HG03460 (cell line): ENCODE results near the gene GRB10.

Source experiments
- ATAC-seq: cut with Tn5 transposase; IDR thresholded peaks from one replicate; pipeline ENCODE4 v1.9.1; 2021; ENCODE audit not compliant: unreplicated experiment

Gene GRB10

DNA sequence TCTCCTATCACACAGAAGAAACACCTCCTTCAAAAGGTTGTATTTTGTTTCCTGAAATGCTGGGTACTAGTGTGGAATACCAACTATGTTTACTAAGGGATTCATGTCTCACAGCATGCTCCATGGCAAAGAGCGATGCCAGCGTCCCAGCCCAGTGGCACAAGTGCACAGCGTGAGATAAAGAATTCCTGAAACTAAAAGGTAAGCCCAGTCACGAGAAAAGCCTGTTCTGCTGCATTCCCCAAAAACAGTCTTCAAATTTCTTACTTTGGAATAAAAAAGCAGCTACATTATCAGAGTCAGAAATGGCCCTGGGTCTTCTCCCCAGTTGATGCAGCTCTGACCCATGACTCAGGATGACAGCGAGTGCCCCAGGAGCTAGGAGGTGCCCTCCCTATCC is 164.4 kb downstream of the GRB10 start:
- no peak for ATAC-seq

DNA sequence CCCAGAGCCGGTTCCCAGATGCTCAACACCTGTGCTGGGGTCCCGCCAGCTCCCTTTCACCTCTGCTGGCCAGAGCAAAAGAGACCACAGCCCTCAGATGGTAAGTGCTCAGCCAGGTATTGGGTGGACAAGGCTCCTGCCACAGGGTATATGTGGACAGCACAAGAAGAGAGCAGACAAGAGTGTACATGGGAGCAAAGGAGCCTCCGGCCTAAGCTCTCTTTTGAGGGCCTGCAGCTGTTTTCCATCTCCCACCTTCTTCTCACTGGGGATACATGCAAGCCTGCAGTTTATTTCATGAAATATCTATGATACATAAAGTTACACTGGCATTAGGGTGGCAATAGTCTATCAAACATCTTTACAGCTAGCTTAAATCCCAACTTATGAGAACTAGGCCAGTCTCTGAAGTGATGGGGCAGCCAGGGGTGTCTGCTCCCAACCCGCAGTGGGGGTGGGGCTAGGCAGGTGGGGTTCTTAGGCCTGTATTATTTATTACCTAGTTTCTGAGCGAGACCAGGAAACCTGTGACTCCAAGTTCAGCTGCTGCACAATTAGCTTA is 167.1 kb downstream of the GRB10 start:
- no peak for ATAC-seq

DNA sequence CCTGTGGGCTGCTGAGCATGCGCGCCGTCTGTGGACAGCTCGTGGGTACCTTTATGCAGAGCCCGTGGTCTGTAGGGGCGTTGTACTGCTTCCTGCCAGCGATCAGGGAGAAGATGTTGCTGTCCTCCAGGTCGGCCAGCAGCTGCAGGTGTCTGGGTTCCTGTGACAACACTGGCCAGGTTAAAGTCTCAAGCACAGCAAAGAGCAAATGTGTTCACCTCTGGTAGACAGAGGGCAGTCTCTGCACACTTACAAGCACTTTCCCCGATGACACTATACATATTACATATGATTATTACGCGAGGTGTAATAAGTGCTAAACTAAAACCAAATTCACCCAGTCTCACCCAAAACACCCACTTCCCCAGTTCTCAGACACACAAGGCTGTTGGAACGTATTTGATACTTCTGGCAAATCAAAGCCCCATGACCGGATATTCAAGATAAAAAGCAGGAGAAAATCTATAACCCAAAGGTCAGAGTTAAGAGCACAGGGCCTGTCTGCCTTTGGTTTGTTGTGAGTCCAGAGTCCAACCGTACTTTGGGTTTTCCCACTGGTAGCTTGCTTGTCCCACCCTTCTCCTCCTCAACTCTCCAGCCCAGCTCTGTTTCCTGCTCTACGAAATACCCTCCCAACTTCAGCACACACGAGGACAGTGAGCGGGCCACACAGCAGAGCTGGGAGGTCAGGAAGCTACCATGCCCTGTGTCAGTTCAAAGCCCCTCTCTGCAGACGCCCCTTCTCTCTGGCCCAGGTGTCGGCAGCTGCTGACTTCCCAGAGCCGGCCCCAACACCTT is 167.8 kb downstream of the GRB10 start:
- ATAC-seq, result no peak

DNA sequence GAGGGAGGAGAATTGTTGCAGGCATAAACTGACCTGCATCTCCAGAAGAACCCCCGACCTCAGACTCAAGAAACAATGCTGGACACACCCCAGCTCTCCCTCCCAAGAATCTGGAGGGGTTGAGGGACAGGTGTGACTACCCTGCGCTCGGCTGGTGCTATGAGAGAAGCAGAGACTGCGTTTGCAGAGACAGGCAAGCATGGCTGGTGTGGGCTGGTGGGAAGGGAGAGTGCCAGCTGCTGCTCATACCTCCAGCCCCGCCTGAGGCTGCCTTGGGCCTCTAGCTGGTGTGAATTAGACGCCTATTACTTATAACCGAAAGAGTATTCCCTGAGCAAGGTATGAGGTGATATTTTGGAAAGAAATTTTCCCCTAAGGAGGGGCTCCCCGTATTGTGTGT is 169.2 kb downstream of the GRB10 start:
- ATAC-seq, result no peak

DNA sequence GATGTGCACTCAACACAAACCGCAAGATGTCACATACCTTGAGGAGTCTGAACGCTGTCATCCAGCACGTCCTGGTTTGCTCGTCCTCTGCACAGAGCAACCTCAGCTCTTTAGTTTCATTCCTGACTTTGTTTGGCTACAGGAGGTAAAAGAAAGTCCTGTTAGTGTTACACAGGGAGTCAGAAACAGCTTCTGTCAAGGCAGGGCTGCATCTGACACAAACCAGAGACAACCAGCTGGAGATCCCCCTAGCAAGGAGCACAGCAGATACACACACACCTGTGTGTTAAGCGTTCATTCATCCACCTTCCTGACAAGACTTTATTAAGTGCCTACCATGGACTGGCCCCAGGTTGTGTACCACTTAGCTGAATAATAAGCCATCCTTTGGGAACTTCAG is 170.0 kb downstream of the GRB10 start:
- no peak for ATAC-seq

DNA sequence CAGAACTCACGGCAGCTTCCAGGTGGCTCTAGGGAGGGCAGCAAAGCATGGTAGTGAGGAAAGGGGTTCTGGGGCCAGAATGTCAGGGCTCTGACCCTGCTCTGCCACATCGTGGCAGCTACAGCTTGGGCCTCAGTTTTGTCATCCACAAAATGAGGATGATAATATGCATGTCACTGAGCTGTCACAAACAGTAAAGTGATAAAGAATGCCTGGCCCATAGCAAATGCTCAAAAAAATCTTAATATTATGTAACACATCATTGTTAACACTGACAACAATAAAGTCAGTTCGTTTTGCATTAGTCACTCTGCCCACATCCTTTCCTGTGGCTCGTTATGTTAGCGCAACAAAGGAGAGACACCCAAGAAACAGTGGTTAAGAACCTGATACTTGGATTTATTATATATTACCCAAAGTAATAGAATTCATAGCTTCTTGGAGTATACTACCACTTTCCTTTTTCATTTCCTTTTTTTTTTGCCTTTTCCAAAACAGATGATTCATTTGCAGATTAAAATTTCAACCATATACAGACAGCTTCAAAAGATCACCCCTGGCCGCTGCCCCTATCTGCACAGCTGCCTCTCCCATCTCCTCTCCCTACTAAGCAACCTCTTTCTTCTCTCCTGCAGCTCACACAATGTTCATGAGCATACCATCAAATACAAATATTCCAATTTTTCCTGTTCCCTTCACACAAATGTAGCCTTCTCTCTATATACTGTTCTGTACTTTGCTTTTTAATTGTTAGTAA is 172.0 kb downstream of the GRB10 start:
- ATAC-seq, result no peak

DNA sequence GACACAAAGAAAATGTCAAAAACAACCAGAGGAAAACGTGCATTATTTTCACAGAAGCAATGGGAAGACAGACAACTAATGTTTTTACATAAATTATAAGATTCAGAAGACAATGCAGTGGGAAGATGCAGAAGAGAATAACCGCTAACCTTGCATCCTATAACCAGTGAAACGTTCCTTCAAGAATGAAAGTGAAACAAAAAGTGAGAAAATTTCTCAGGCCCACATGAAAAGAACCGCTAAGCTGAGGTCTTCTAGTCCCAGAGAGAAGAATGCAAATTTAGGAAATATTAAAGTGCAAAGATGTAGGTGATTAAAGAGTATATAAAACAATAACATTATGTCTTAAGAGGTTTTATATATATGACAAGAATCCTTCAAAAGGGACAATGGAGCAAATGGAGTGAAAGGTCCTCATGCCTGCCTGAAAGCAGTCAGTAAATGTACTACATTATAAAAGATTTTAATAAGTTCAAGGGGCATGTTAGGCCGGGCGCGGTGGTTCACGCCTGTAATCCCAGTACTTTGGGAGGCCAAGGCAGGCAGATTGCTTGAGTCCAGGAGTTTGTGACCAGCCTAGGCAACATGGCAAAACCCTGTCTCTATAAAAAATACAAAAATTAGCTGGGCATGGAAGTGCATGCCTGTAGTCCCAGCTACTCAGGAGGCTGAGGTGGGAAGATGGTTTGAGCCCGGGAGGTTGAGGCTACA is 174.3 kb downstream of the GRB10 start:
- ATAC-seq, result no peak

DNA sequence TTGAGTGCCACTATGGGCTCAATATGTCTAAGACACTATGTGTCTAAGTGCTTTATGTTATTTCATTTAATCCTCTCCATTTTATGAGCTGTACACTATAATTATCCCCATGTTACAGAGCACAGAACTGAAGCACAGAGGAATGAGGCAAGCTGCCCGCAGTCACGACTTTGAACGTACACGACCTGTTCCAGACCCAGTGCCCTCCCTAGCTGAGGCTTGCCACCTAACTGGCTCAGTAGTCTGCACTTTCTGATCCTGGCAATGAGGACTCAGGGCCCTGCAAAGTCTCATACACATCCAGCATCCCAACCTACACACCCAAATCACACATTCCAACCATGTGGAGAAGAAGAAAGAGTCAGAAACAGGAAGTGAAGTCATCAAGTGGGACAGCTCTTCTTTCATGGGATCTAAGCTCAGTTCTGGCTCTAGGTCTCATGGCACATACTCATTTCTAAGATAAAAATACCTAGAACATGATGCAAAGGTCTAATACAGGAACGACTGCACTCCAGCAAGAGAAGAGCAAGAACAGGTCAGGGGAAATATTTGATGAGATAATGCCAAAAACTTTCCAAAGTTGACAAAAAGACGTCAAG is 175.1 kb downstream of the GRB10 start:
- no peak for ATAC-seq

DNA sequence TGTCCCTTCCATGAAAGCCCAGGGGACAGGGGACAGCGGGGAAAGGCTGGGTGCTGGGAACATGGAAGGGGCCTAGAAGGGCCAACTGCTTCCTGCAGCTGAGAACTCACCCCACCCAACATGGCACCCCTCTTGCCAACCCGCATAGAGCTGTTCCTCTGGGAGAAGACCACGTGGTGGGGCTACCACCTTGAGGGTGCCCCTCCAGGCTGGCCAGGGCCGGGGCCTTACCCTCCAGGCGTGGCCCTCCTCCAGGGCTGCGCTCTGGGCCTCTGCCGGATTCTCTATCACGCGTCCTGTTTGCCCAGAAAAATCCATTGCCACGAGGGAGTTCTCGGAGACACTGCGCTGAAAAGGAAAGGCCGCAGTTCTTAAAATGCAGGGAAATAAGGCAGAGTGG is 177.6 kb downstream of the GRB10 start:
- no peak for ATAC-seq

DNA sequence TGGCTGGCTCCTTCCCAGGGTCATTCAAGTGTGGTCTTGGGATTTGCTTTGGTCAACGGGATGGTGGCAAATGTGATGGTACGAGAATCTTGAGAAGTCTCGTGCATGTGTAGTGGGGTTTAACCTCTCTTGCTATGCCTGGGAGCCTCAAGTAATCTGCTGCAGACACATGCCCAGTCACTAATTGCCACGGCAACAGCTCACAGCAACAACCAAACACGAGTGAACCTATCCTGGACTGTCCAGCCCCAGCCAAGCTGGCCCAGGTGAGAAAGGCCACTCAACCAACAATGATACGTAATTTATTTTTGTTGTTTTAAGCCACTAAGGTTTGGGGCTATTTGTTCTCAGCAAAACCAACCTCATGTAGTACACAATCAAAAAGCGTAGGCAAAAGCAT is 179.4 kb downstream of the GRB10 start:
- ATAC-seq, result no peak

DNA sequence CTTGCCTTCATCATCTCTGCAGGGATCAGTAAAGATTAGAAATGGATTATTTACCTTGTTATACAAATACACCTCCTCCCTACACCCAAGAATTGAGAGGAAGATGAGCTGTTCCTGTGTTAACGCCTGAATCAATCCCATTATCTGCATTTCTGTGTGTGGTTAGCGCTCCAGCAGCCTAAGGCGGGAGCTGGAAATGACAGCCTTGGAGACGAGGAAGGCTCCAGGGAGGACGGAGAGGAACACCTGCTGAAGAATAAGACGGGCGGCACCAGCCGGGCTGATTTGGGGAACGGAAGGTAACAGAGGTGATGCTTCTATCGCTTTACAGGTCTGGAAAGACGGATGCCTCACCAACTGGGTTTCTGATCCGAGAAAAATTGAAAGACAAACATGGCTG is 183.3 kb downstream of the GRB10 start:
- ATAC-seq, result no peak

DNA sequence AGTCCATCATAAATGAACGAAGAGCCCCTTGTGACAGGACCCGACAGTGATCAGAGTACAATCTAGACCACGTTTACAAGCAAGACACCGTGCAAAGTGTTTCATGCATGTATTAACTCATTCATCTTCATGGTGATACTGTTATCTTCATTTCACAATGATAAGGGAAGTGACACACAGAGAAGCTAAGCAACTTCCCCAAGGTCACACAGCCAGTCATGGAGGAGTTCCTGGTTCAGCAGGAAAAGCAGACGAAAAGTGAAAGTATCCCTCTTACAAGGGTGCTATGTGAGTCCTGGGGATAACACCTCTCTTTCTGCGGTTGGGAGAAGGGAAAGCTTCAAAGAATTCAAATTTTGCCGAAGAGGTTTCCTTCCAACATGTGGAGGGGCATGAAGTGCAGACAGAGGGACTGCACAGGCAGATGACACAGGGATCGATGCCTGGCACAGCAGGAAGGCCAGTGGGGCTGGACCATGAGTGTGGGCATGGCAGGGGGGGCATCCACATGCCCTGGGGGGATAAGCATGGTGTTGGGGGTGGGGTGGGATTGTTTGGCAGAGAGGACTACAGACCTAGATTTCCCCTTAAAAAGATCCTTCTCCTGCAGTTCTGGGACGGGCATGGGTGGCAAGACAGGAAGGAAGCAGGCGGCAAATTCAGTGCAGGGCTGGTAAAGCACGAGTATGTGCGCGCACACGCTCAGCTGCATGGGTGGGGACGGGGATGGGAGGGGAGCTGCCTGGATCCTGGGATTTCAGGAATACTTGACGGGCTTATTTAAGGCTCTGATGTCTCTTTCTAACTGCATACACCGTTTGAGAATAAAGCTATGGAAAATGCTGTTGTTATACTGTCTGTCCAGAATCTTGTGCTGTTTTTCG is 184.0 kb downstream of the GRB10 start:
- no peak for ATAC-seq

DNA sequence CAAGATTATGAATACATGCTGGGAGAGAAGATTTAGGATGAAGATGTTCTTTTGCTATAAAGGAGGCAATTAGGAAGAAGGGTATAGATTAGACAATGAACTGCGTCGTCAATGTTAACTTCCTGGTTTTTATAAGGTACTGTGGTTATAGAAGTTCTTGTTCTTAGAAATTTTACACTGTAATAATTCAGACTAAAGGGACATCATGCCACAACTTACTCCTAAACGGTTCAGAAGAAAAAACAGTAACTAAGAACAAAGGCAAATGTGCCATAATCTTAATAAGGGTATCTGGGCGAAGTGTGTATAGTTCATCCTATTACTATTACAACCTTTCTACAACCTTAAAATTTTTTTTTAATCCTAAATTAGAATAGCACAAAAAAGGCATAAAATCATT is 186.2 kb downstream of the GRB10 start:
- ATAC-seq, result no peak

DNA sequence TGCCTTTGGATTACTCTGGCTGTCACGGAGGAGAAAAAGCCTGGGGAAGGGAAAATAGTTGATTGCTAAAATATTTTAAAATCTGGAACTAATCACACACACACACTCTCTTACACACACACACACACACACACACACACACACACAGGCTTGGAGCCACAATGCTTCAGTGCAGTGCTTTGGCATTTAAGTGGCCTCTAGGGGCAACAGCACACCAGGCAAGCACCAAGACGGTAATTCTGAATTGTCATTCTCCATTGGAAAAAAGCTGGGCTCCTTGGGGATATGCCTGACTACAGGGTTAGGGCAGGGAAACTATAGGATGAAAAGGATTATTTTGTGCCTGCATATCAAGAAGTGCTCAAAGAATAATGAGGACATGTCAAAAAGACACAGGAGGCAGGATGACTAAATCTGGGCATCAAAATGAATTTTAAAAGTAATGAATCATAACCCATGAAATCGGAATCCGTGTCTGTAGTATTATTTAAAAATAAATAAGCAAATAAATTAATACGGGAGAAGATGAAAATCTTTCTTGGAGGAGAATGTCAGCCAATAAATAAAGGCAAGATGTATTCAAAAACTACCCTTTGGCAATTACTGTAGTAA is 187.1 kb downstream of the GRB10 start:
- ATAC-seq, result peak; percentile 18

DNA sequence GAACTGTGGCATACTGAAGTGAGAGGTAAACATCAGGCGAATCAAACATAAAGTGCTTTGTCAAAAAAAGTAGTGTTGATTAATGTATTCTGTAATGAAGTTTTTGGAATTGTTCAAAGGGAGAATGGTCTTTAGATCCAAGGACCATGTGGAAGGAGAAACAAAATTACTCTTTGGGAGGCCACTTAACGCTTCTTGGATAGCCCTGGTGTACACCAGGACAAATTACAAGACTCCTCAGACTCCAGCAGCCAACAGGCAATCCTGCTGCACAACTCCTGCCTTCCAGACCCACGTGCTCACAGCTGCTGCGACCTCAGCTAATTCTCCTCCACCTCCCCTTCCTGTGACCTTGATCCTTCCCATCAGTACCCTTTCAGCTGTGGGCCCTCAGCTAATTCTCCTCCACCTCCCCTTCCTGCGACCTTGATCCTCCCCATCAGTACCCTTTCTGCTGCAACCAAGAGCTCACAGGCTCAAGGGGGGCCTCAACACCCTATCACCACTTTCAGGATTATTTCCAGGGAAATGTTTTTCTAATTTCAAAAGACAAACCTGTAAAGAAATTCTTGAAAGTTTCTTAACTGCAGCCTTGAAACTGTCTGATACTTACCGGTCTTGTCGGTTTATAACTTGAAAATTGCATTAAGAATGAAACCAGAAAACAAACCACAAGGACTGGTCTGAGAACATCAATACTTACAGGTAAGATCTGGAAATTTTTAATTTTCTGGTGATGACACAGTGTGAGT is 187.8 kb downstream of the GRB10 start:
- peak; percentile 44 for ATAC-seq

DNA sequence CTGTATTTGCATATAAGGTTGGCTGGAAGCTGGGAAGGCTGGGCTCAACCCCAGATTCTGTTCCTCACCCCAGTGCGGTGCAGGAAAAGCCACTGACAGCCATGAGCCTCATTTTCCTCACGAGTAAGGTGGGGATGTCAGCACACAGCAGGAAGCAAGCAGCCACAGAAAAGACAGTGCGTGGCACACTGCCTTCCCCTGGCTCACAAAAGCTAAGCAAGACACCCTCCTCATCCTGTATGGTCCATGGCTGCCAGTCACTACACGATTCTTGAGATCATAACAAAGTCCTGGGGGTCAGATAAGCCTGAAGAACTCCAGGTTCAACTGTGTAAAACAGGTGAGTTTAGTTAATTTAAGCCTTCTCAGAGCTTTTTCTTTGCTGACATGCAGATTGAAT is 188.6 kb downstream of the GRB10 start:
- ATAC-seq, result no peak

DNA sequence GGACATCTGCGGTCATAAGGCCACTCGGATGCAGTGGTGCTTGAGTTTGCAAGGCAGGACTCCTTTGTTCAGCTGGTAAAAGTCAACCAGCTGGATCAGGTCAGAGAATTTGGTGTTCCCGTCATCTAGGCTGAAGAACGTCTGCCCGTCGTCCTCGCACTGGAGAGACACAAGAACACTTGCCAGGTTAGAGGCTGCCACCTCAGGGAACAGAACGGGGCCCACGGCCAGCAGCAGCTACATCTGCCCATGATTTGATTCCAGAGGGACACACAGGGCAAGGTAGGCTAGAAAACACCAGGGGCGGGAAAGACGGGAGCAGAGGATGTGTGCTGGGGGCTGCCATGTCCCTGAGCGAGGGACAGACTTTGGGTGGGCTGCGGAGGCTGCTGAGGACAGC is 189.8 kb downstream of the GRB10 start:
- ATAC-seq, result no peak

DNA sequence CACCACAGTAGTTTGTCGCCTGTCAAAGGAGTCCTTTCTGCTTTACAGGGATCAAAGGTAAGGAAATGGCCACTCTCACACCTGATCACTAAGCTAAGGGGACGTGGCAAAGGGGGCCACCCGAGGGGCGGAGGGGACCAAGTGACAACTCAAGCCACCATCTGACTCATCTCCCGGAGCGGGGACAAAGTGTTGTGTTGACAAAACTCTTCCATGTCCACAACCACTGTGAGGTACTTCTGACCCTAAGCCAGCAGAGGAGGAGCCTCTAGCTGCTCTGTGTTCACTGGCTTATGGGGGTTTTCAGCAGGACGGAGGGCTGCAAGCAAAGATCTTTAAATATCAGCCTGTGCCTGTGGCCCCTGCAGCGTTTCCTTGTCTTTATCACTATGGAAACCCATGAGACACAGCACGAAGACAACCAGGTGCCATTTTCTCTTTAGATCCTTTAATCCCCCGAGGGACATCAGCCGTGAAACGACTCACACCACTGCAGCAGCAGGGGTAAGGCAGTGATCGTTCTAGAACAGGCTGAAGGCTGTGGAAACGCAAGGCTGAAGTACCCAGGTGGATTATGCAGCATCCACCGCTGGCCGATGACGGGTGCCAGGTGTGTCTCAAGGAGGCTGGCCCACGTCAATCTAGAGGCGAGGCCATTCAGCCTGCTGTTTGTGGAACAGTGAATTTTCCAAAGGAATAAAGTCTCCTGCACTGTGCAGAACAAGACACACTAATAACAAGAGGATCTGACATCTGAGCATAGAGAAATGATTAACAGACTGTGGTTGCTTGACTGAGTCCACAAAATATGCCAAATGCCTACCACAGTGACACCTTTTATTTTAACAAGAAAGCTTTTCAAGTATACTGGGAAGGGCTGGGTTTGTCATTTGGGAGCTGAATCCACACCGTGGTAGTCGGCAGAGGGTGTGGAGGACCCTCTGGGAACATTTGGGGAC is 190.9 kb downstream of the GRB10 start:
- ATAC-seq, result peak; percentile 60
